ENCODE measurements around the gene FBXO4.
"Not testable (repeated sequence)": the region's sequence is repeated elsewhere in the genome, so short reads cannot be mapped to it uniquely, and the experiment has no call there.

The FBXO4 gene

DNA sequence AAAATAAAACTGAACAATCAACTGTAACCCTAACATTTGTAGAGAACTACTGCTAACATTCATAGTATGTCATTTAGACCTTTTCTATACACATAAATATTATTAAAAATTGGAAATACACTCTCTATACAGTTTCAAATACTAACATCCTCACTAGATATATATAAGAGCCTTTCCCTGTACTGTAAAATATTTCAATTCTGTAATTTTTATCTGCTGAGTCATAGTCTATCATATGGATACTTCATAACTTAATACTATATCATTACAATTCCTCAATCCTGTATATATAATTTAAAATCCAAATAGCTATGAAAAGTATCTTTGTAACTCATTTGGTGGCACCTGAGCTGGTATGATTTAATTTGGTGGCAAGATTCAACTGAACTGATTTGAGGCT, 55.8 kb downstream of the FBXO4 start:
- no peak for DNase-seq (ENCODE audit: low read depth in 3 of 3)

DNA sequence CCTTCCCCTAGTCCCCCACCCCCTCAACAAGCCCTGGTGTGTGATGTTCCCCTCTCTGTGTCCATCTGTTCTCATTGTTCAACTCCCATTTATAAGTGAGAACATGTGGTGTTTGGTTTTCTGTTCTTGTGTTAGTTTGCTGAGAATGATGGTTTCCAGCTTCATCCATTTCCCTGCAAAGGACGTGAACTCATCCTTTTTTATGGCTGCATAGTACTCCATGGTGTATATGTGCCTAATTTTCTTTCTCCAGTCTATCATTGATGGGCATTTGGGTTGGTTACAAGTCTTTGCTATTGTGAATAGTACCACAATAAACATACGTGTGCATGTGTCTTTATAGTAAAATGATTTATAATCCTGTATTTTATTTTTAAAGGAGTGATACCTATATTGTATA, 57.8 kb downstream of the FBXO4 start:
- DNase-seq (ENCODE audit: low read depth in 3 of 3), result not testable (repeated sequence)

DNA sequence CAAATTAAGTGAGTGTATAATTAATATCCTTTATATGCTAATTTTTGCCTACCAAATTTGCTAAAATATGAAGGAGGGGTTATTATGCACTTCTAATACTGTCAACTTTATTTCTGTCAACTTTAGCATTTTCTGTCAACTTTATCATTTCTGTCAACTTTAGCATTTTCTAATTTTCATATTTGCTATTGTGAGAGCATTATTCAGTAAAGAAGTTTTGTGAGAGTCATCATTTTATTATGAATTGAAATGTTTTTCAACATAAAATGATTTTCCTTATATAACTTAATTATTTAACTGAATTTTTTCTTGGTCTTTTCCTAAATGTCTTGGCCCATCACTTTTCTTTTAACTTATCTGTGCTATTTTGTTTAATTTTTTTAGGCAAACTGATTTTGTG, 58.2 kb downstream of the FBXO4 start:
- no peak for DNase-seq (ENCODE audit: low read depth in 3 of 3)

DNA sequence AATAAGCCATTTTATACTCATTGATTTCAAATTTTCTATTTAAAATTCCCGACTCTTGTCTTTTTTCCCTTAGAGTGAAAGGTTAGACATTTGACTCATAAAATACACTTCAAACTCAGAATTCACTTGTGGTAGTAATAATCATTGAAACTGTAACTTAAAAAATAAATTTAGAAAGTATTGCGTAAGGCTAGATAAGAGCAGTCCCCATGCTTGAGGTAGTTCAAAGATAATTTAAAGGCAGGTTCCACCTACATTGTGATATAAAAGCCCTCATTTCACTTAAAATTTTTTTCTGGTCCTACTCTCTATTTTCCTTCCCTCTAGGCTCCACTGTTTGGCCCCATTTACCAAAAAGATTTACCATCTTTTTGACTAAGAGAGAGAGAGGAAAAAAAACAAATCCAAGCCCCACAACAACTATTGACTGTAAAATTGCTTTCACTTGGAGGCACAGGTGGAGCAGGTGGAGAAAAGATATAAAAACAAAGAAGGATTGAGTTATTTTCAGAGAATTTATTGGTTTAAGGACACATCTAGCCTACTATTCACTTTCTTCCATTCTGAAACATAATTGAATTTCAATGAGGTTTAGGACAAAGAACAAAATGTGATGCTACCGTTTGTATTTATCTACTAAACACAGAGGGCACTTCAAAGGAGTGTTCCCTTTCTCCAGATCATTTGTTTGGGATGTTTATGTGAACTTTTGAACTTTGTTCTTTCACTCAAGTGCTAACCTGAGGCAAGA, 61.0 kb downstream of the FBXO4 start:
- DNase-seq (ENCODE audit: low read depth in 3 of 3), result no peak
